HCT116 (cell line): ENCODE results near the gene OTUB2. TPM values are rescaled to one million over a fixed set of nuclear protein-coding genes. Genes with fewer than 3 reads are reported as not detected.

Experiments
- ATAC-seq: fragments of 200-7000 bp; cut with Tn5 transposase; 2 replicates; pipeline ENCODE4 v1.9.1; 2020; ENCODE audit warnings: mild to moderate bottlenecking, moderate library complexity
- BruUV-seq: library from RNA; stranded (reverse); fragments of 400-500 nt; replicated peaks from 2 replicates; lab custom pipeline; 2021; lab: Mats Ljungman, UMichigan
- CTCF ChIA-PET: fragments of 300-600 bp; sonication (Branson Sonifier 250); formaldehyde crosslinking; loops from one replicate; lab custom pipeline; 2021; ENCODE audit warnings: antibody characterized with exemption; lab: Charles Lee
- POLR2A ChIA-PET: fragments of 300-600, 350-600 bp; sonication (Branson Sonifier 250); formaldehyde crosslinking; loops from one replicate; lab custom pipeline; 2021; ENCODE audit warnings: antibody characterized with exemption; lab: Charles Lee
- RAD21 ChIA-PET, 2 experiments: fragments of 300-600 bp; sonication (Branson Sonifier 250); formaldehyde crosslinking; loops; one replicate each; lab custom pipeline; 2023; ENCODE audit warnings: low total read pairs in 2 of 2; ENCODE audit not compliant: uncharacterized antibody in 2 of 2, unreplicated experiment in 2 of 2, low non-redundant PET in 1 of 2; lab: Charles Lee
- DNase-seq: peaks from one replicate; pipeline ENCODE4 v3.0.0-alpha.2; 2010; ENCODE audit warnings: low read depth, low spot score
- H2AFZ ChIP-seq: fragments of 200-600 bp; shearing (Covaris generic), sonication (generic); 2 replicates; pipeline ENCODE4 v1.6.1; 2017; ENCODE audit warnings: low read depth, mixed run types, mixed read lengths, antibody characterized with exemption, low read length; ENCODE audit not compliant: poor library complexity, severe bottlenecking
- H3K27ac ChIP-seq: 2 replicates; pipeline ENCODE4 v1.5.1; 2012; ENCODE audit warnings: low read depth, low read length
- H3K27me3 ChIP-seq: fragments of 200-600 bp; sonication (generic); 2 replicates; pipeline ENCODE4 v1.6.1; 2016; ENCODE audit warnings: mixed run types, low read length, mixed read lengths; ENCODE audit not compliant: insufficient read depth
- H3K36me3 ChIP-seq, 2 experiments: fragments of 200-500 bp in 1 of 2; fragments of 200-600 bp in 1 of 2; sonication (Bioruptor generic) in 1 of 2; sonication (generic) in 1 of 2; 2 replicates each; pipeline versions ENCODE4 v1.5.1 to v1.6.1; 2014 to 2016; ENCODE audit warnings: low read length in 2 of 2, inconsistent platforms in 1 of 2, mixed read lengths in 1 of 2, mixed run types in 1 of 2; ENCODE audit not compliant: insufficient read depth in 2 of 2, control insufficient read depth in 1 of 2
- H3K4me1 ChIP-seq, 2 experiments: fragments of 200-600 bp in 1 of 2; sonication (generic) in 1 of 2; 2 replicates each; pipeline versions ENCODE4 v1.5.1 to v1.6.1; 2012 to 2017; ENCODE audit warnings: low read length in 2 of 2, inconsistent platforms in 1 of 2, mild to moderate bottlenecking in 1 of 2, mixed read lengths in 1 of 2, mixed run types in 1 of 2, moderate library complexity in 1 of 2; ENCODE audit not compliant: insufficient read depth in 2 of 2, control insufficient read depth in 1 of 2
- H3K4me2 ChIP-seq: fragments of 200-600 bp; sonication (generic); 2 replicates; pipeline ENCODE4 v1.6.1; 2017; ENCODE audit warnings: mixed run types, low read length, mixed read lengths
- H3K4me3 ChIP-seq, 2 experiments: fragments of 200-600 bp in 1 of 2; sonication (generic) in 1 of 2; replicated peaks in 1 of 2; 2 replicates each; pipeline ENCODE4 v1.5.1; 2011 to 2016; ENCODE audit warnings: low read length in 2 of 2, control low read depth in 1 of 2, low read depth in 1 of 2, mild to moderate bottlenecking in 1 of 2, mixed read lengths in 1 of 2, mixed run types in 1 of 2
- H3K79me2 ChIP-seq: fragments of 200-600 bp; sonication (generic); 2 replicates; pipeline ENCODE4 v1.6.1; 2017; ENCODE audit warnings: mild to moderate bottlenecking, mixed run types, low read length, moderate library complexity, mixed read lengths; ENCODE audit not compliant: insufficient read depth
- H3K9ac ChIP-seq: fragments of 200-600 bp; sonication (generic); 2 replicates; pipeline ENCODE4 v1.6.1; 2016; ENCODE audit warnings: low read length, mixed read lengths
- H3K9me2 ChIP-seq: fragments of 200-600 bp; sonication (generic), shearing (Covaris generic); 2 replicates; pipeline ENCODE4 v1.6.1; 2017; ENCODE audit warnings: mixed run types, mild to moderate bottlenecking, moderate library complexity; ENCODE audit not compliant: insufficient read depth
- H3K9me3 ChIP-seq, 2 experiments: fragments of 200-500 bp in 1 of 2; fragments of 200-600 bp in 1 of 2; sonication (Bioruptor generic) in 1 of 2; sonication (generic) in 1 of 2; 2 replicates each; pipeline ENCODE4 v1.6.1; 2014 to 2017; ENCODE audit warnings: low read length in 2 of 2, mixed read lengths in 2 of 2, inconsistent platforms in 1 of 2, low read depth in 1 of 2, mild to moderate bottlenecking in 1 of 2, mixed run types in 1 of 2, moderate library complexity in 1 of 2; ENCODE audit not compliant: control insufficient read depth in 1 of 2, insufficient read depth in 1 of 2
- H4K20me1 ChIP-seq: fragments of 200-600 bp; sonication (generic), shearing (Covaris generic); 2 replicates; pipeline ENCODE4 v1.6.1; 2017; ENCODE audit warnings: mixed run types, mild to moderate bottlenecking, moderate library complexity; ENCODE audit not compliant: insufficient read depth
- EGR1 ChIP-seq: IDR thresholded peaks from 2 replicates; pipeline ENCODE4 v1.6.1; 2012; ENCODE audit warnings: low read depth
- ELF1 ChIP-seq: IDR thresholded peaks from 2 replicates; pipeline ENCODE4 v1.6.1; 2012; ENCODE audit warnings: low read depth, borderline replicate concordance
- EZH2 ChIP-seq: fragments of 200-600 bp; sonication (generic); IDR thresholded peaks from 2 replicates; pipeline ENCODE4 v1.6.1; 2017; ENCODE audit warnings: antibody characterized with exemption, mixed run types
- FOSL1 ChIP-seq: IDR thresholded peaks from 2 replicates; pipeline ENCODE4 v1.6.1; 2012; ENCODE audit warnings: low read depth
- POLR2AphosphoS5 ChIP-seq: IDR thresholded peaks from 2 replicates; pipeline ENCODE4 v1.6.1; 2011; ENCODE audit warnings: mild to moderate bottlenecking, low read depth, low read length, moderate library complexity
- RAD21 ChIP-seq: IDR thresholded peaks from 2 replicates; pipeline ENCODE4 v1.6.1; 2012; ENCODE audit warnings: low read depth, mild to moderate bottlenecking
- SIN3A ChIP-seq: IDR thresholded peaks from 2 replicates; pipeline ENCODE4 v1.6.1; 2012; ENCODE audit warnings: low read depth
- SRF ChIP-seq: IDR thresholded peaks from 2 replicates; pipeline ENCODE4 v1.6.1; 2012; ENCODE audit warnings: low read depth
- YY1 ChIP-seq: IDR thresholded peaks from 2 replicates; pipeline ENCODE4 v1.6.1; 2011; ENCODE audit warnings: low read length, low read depth, moderate library complexity, mild to moderate bottlenecking; ENCODE audit not compliant: insufficient replicate concordance; ENCODE audit errors: extremely low read depth
- intact Hi-C: fragments of 100-400 bp; cut with micrococcal nuclease; formaldehyde crosslinking; loops from 2 replicates; pipeline ENCODE4 v1.10.0; 2022
- total RNA-seq: library from RNA; stranded (reverse); gene quantifications from one replicate; pipeline ENCODE4 v1.2.1, GENCODE V29; 2021; ENCODE audit not compliant: unreplicated experiment
- TF ChIP-seq, protein P1 (sequence below): IDR thresholded peaks from 2 replicates; pipeline ENCODE4 v1.6.1; 2011; ENCODE audit warnings: mild to moderate bottlenecking, low read length, moderate library complexity; ENCODE audit not compliant: insufficient replicate concordance; ENCODE audit errors: extremely low read depth

OTUB2 gene
- total RNA-seq, 1 experiment from 2014 or later, result 6.6 TPM

DNA sequence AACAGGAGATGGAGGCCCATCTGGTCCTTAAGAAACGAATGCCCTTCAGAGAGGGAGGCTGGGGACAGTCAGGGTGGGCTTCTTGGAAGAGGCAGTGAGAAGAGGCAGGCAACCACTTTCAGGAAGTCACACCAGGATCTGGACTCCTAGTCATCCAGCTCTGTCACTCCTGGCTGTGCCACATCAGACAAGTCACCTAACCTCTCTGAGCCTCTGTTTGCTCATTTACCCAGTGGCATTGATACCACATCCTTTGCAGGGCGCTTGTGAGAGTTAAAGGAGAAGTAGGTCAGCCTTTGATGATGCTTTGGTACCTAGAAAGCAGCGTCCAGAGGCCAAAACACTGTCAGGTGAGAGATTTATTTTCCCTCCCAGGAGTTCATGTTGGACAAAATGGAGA lies 17.9 kb upstream of the OTUB2 start:
- no peak for TF ChIP-seq SRF
- TF ChIP-seq RAD21, result no peak
- TF ChIP-seq FOSL1, result no peak
- TF ChIP-seq EGR1, result no peak
- no peak for TF ChIP-seq EZH2
- no peak for TF ChIP-seq SIN3A
- no peak for TF ChIP-seq YY1
- TF ChIP-seq POLR2AphosphoS5, result no peak
- no peak for TF ChIP-seq ELF1
- TF ChIP-seq, protein P1, sequence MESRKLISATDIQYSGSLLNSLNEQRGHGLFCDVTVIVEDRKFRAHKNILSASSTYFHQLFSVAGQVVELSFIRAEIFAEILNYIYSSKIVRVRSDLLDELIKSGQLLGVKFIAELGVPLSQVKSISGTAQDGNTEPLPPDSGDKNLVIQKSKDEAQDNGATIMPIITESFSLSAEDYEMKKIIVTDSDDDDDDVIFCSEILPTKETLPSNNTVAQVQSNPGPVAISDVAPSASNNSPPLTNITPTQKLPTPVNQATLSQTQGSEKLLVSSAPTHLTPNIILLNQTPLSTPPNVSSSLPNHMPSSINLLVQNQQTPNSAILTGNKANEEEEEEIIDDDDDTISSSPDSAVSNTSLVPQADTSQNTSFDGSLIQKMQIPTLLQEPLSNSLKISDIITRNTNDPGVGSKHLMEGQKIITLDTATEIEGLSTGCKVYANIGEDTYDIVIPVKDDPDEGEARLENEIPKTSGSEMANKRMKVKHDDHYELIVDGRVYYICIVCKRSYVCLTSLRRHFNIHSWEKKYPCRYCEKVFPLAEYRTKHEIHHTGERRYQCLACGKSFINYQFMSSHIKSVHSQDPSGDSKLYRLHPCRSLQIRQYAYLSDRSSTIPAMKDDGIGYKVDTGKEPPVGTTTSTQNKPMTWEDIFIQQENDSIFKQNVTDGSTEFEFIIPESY, result no peak
- Histone ChIP-seq H3K27me3 (no peaks in the 10 kb centered on the region), H3K9me2 (no peaks in the 10 kb centered on the region), H3K4me1 (peaks cover 2 to 6% of the 10 kb centered on the region in 2 experiments; a peak in 1 of 4 replicates), H3K36me3 (no peaks in the 10 kb centered on the region), H3K79me2 (no peaks in the 10 kb centered on the region), H3K9me3 (no peaks in the 10 kb centered on the region), H3K4me2 (no peak overlapping the region), H3K4me3 (no peak overlapping the region), H3K27ac (no peak overlapping the region), H3K9ac (no peak overlapping the region), H4K20me1 (no peaks in the 10 kb centered on the region), H2AFZ (no peak overlapping the region)
- DNase-seq, result no peak
- POLR2A ChIA-PET, result no interaction called here
- RAD21 ChIA-PET, result no interaction called here
- CTCF ChIA-PET, result no interaction called here
- intact Hi-C loops, result loop anchor here (10.0 kb wide), 1 partner anchor 353 kb away; no protein-coding TSS in a partner anchor
- no peak for ATAC-seq
- BruUV-seq, result no TSS peak
